ENCODE measurements around the gene CDK10.
"Not testable (repeated sequence)": the region's sequence is repeated elsewhere in the genome, so short reads cannot be mapped to it uniquely, and the experiment has no call there.

Gene CDK10

GRCh38 chr16:89687092-89687940 is 827 bp downstream of the CDK10 start:
- TF ChIP-seq ZNF274 (IDR thresholded peaks at IDR 0.05; ENCODE audit: low read depth, low read length): no peak

GRCh38 chr16:89688395-89688794 is 1.9 kb downstream of the CDK10 start:
- no peak for TF ChIP-seq ZNF274 (IDR thresholded peaks at IDR 0.05; ENCODE audit: low read depth, low read length)
- no peak overlapping the region for H3K4me3 ChIP-seq (ENCODE audit: low read length)

More at GRCh38 chr16:89687092-89687940, 827 bp downstream of the CDK10 start:
- H3K4me3 ChIP-seq (ENCODE audit: low read length): peak overlapping the region; percentile 66

GRCh38 chr16:89689142-89689541 is 2.7 kb downstream of the CDK10 start:
- no peak overlapping the region for H3K4me3 ChIP-seq (ENCODE audit: low read length)
- TF ChIP-seq ZNF274 (IDR thresholded peaks at IDR 0.05; ENCODE audit: low read depth, low read length): no peak

GRCh38 chr16:89689621-89690020 is 3.1 kb downstream of the CDK10 start:
- H3K4me3 ChIP-seq (ENCODE audit: low read length): not testable (repeated sequence)

GRCh38 chr16:89690392-89690901 is 4.0 kb downstream of the CDK10 start:
- TF ChIP-seq ZNF274 (IDR thresholded peaks at IDR 0.05; ENCODE audit: low read depth, low read length): no peak
- H3K4me3 ChIP-seq (ENCODE audit: low read length): no peak overlapping the region

GRCh38 chr16:89691231-89691985 is 4.9 kb downstream of the CDK10 start:
- no peak overlapping the region for H3K4me3 ChIP-seq (ENCODE audit: low read length)

GRCh38 chr16:89691986-89692569 is 5.6 kb downstream of the CDK10 start:
- no peak overlapping the region for H3K4me3 ChIP-seq (ENCODE audit: low read length)
- TF ChIP-seq ZNF274 (IDR thresholded peaks at IDR 0.05; ENCODE audit: low read depth, low read length): no peak

More at GRCh38 chr16:89691231-89691985, 4.9 kb downstream of the CDK10 start:
- no peak for TF ChIP-seq ZNF274 (IDR thresholded peaks at IDR 0.05; ENCODE audit: low read depth, low read length)

- no peak overlapping the region for H3K4me3 ChIP-seq (ENCODE audit: low read length)
- TF ChIP-seq ZNF274 (IDR thresholded peaks at IDR 0.05; ENCODE audit: low read depth, low read length): no peak
Observed at GRCh38 chr16:89693289-89693731, 6.8 kb downstream of the CDK10 start.

- no peak overlapping the region for H3K4me3 ChIP-seq (ENCODE audit: low read length)
- no peak for TF ChIP-seq ZNF274 (IDR thresholded peaks at IDR 0.05; ENCODE audit: low read depth, low read length)
Observed at GRCh38 chr16:89693931-89694783, 7.7 kb downstream of the CDK10 start.

GRCh38 chr16:89694784-89695085 is 8.2 kb downstream of the CDK10 start:
- not testable (repeated sequence) for H3K4me3 ChIP-seq (ENCODE audit: low read length)

- no peak for TF ChIP-seq ZNF274 (IDR thresholded peaks at IDR 0.05; ENCODE audit: low read depth, low read length)
- H3K4me3 ChIP-seq (ENCODE audit: low read length): no peak overlapping the region
Observed at GRCh38 chr16:89695086-89695874, 8.8 kb downstream of the CDK10 start.

- no peak overlapping the region for H3K4me3 ChIP-seq (ENCODE audit: low read length)
- TF ChIP-seq ZNF274 (IDR thresholded peaks at IDR 0.05; ENCODE audit: low read depth, low read length): no peak
Observed at GRCh38 chr16:89695875-89696669, 9.6 kb downstream of the CDK10 start.

All from GM08714 (cell line).